ENCODE data around the gene DOCK2.

The DOCK2 gene

DNA sequence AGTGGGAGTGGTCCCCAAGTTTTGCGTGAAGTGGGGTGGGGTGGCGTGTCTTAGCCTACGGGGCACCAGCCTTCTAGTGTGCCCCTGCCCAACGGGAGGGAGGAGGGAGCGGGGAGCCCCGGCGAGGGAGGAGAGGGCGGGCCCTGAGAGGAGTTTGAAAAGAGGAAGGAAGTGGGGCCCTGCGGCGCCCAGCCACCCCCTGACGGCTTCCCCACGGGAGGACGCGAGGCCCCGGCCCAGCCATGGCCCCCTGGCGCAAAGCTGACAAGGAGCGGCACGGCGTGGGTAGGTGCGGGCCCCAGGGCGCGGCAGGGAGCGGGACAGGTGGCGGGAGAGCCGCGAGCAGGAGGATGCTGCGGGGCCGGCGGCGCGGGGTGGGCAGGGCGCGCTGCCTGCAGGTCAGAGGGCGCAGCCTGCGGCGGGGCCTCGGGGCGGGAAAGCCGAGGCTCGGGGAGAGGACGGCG, at the start of gene DOCK2:
Gene DOCK2 (plus strand): TSS at position 191 of the 464 bp plus-strand sequence. CDS start 52 bp downstream, at position 243.
- H3K27ac ChIP-seq = no peak within 1 kb of the TSS
- DNase-seq (ENCODE audit: low spot score) = no peak
- ChIA-PET POLR2A (ENCODE audit: low non-redundant PET) (no interaction called here), CTCF (no interaction called here)
- TF ChIP-seq, protein P1, sequence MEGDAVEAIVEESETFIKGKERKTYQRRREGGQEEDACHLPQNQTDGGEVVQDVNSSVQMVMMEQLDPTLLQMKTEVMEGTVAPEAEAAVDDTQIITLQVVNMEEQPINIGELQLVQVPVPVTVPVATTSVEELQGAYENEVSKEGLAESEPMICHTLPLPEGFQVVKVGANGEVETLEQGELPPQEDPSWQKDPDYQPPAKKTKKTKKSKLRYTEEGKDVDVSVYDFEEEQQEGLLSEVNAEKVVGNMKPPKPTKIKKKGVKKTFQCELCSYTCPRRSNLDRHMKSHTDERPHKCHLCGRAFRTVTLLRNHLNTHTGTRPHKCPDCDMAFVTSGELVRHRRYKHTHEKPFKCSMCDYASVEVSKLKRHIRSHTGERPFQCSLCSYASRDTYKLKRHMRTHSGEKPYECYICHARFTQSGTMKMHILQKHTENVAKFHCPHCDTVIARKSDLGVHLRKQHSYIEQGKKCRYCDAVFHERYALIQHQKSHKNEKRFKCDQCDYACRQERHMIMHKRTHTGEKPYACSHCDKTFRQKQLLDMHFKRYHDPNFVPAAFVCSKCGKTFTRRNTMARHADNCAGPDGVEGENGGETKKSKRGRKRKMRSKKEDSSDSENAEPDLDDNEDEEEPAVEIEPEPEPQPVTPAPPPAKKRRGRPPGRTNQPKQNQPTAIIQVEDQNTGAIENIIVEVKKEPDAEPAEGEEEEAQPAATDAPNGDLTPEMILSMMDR (conservative IDR thresholded peaks at IDR 0.05; ENCODE audit: low read depth) = no peak

DNA sequence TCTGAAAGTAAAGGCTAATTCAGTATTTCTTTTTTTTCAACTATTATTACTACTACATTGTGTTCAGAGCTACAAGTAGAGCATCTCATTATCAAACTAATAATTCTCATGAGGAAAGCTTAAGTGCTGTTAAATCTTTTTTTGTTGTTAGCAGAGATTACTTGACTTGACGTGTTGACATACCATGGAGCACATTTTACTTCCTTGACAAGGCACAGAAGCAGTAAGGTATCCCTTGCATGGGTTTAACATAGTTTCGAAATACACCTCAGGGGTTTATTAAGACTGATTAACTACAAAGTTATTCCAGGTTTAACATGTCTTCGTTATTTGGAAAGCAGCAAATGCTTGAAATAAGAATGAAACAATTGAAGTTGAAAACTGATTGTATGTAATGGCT, 46.5 kb upstream of the DOCK2 start:
- POLR2A ChIA-PET (ENCODE audit: low non-redundant PET) = no interaction called here
- DNase-seq (ENCODE audit: low spot score) = no peak
- H3K27ac ChIP-seq = no peak overlapping the region
- CTCF ChIA-PET = interaction anchor here (0.6 kb wide), 1 partner anchor 20 kb away, joined by 3 read pairs; no protein-coding TSS in a partner anchor
- TF ChIP-seq, protein P1 (conservative IDR thresholded peaks at IDR 0.05; ENCODE audit: low read depth) = no peak

DNA sequence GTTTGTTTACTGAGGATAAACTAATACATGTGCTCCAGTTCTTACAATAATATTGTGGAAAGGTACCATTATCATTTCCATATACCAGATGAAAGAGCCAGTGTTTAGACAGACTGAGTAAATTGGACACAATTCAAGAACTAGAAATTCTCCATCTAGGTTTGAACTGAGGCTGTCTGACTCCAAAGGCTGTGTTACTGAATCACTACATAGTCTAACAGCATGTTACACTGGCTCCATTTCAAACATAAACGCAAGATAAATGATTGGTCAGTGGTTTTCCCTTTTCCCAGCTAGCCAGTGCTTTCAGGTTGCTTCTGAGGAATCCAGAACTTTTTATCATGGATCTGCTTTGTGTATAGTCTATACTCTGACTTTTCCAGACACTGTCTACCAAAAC, 45.4 kb upstream of the DOCK2 start:
- ChIA-PET POLR2A (ENCODE audit: low non-redundant PET) (no interaction called here), CTCF (no interaction called here)
- DNase-seq (ENCODE audit: low spot score) = no peak
- H3K27ac ChIP-seq = no peak overlapping the region
- TF ChIP-seq, protein P1 (conservative IDR thresholded peaks at IDR 0.05; ENCODE audit: low read depth) = no peak

DNA sequence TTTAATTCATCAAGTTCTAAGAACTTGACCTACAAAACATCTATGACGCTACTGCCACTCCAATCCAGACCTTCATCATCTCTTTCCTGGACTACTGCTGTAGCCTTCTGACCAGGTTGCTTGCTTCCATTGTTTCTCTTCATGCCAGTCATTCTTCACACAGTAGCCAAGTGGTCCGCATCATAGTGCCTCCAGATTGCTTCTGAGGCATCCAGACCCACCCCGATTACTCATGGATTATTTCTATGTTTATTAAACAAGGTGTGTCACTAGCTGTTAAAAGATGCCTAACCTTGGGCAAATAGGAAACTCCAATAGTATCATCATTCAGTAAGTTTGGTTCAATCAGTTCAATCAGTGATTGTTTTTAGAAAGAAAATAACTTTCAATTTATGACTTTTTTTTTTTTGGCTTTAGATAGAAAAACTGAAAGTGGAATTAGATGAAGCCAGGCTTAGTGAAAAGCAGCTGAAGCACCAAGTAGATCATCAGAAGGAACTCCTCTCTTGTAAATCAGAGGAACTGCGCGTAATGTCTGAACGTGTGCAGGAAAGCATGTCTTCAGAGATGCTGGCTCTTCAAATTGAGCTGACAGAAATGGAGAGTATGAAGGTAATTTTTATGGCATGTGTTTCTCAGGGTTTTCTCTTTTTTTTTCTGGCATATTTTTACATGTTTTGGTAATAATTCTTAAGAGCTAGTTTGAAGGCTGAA, 44.0 kb upstream of the DOCK2 start:
- POLR2A ChIA-PET (ENCODE audit: low non-redundant PET) = interaction anchor here (0.6 kb wide), 1 partner anchor 152 kb away, joined by 3 read pairs; no protein-coding TSS in a partner anchor

DNA sequence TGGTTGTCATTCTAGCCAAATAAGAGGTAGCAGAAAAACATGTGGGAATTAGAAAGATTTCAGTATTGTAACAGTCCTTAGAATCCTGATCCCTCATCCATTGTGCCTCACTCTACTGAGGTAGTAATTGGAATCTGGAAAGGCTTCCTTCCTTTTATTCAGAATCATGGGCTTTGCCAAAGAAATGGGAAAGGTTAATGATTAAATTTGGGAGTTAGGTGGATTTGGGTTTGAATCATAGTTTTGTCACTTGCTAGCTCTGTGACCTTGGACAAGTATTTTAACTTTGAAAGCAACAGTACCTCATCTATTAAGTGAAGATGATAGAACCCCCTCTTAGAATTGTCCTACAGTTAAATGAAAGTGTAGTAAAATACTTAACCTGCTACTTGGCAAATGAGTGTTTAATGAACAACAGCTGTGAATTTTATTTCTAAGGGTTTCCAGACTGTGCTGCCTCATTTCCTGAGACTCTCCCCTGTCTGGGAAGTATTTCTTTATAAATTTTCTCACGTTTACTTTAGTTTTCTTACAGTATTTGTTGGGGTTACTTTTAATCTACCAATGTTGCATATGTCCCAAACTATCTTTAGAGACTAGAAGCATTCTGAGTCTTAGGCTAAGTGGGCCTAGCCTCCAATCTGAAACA, 41.8 kb upstream of the DOCK2 start:
- TF ChIP-seq, protein P1 (conservative IDR thresholded peaks at IDR 0.05; ENCODE audit: low read depth) = no peak
- CTCF ChIA-PET = interaction anchor here (0.6 to 1.3 kb wide), 3 partner anchors 360 to 1095 kb away, joined by 3 to 4 read pairs (median 3); partner anchors contain the start of gene INSYN2B
- DNase-seq (ENCODE audit: low spot score) = no peak
- no peak overlapping the region for H3K27ac ChIP-seq
- POLR2A ChIA-PET (ENCODE audit: low non-redundant PET) = no interaction called here

More for the DNA sequence above, 44.0 kb upstream of the DOCK2 start:
- DNase-seq (ENCODE audit: low spot score) = peak; percentile 68
- TF ChIP-seq, protein P1 (conservative IDR thresholded peaks at IDR 0.05; ENCODE audit: low read depth) = no peak
- H3K27ac ChIP-seq = no peak overlapping the region
- CTCF ChIA-PET = interaction anchor here (0.5 to 0.7 kb wide), 3 partner anchors 13 to 508 kb away, joined by 3 to 6 read pairs (median 3); no protein-coding TSS in a partner anchor

DNA sequence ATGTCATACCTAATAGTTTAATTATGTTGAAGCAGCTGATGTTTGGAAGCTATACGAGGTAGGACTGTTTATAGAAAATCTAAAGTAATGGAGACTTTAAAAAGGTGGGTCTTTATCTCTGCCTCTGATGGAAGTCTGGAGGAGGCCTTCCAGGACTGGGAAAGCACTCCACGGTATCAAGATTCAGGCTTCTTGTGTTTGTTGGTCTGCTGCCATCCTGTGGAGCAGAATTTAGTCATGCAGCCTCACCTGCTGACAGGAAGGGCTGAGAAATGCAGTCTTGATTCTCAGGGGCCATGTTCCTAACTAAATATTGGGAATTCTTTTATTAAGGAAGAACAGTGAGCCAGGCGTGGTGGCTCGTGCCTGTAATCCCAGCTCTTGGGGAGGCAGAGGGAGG, 37.6 kb upstream of the DOCK2 start:
- POLR2A ChIA-PET (ENCODE audit: low non-redundant PET) = no interaction called here

More for the DNA sequence above, 37.6 kb upstream of the DOCK2 start:
- CTCF ChIA-PET = interaction anchor here (0.7 kb wide), 1 partner anchor 903 kb away, joined by 3 read pairs; no protein-coding TSS in a partner anchor
- DNase-seq (ENCODE audit: low spot score) = no peak
- no peak overlapping the region for H3K27ac ChIP-seq
- TF ChIP-seq, protein P1 (conservative IDR thresholded peaks at IDR 0.05; ENCODE audit: low read depth) = no peak
